Stomach (tissue), 9 donors: Measurements from ENCODE around the gene APOM. TPM values are rescaled to one million over a fixed set of nuclear protein-coding genes. Genes with fewer than 3 reads are reported as not detected.

Experiments used
- DNase-seq, 2 donors: peaks; one replicate each; pipeline versions ENCODE4 v3.0.0 to v3.0.0-alpha.2; 2013 to 2019
- H3K27ac ChIP-seq, 5 donors: fragments of 200-600 bp in 4 of 5; sonication (generic) in 4 of 5; one replicate each; pipeline ENCODE4 v1.5.1; 2013 to 2019; ENCODE audit warnings: mild to moderate bottlenecking in 1 of 5, moderate library complexity in 1 of 5
- H3K27me3 ChIP-seq, 3 donors: fragments of 200-600 bp; sonication (generic); one replicate each; pipeline ENCODE4 v1.5.1; 2017 to 2019; ENCODE audit warnings: mixed run types in 1 of 3
- H3K36me3 ChIP-seq, 4 donors: fragments of 200-600 bp; sonication (generic); 1 replicate in 3 of 4; 2 replicates in 1 of 4; pipeline ENCODE4 v1.5.1; 2016 to 2019
- H3K4me1 ChIP-seq, 4 donors: fragments of 200-600 bp; sonication (generic); one replicate each; pipeline ENCODE4 v1.5.1; 2016 to 2019
- H3K4me3 ChIP-seq, 4 donors: fragments of 200-600 bp; sonication (generic) in 3 of 4; one replicate each; pipeline ENCODE4 v1.5.1; 2016 to 2019; ENCODE audit warnings: mild to moderate bottlenecking in 1 of 4
- H3K9me3 ChIP-seq, 4 donors: fragments of 200-600 bp; sonication (generic); one replicate each; pipeline ENCODE4 v1.5.1; 2016 to 2019
- CTCF ChIP-seq, 7 experiments: fragments of 450-650 bp in 4 of 7; fragments of 200-600 bp in 3 of 7; sonication (generic) in 3 of 7; IDR thresholded peaks; one replicate each; pipeline ENCODE4 v1.5.1; 2016 to 2019; ENCODE audit warnings: antibody characterized with exemption in 7 of 7, control low read depth in 2 of 7, mild to moderate bottlenecking in 1 of 7
- EP300 ChIP-seq: sonication (generic); formaldehyde crosslinking; IDR thresholded peaks from one replicate; pipeline ENCODE4 v1.6.1; 2017; ENCODE audit warnings: antibody characterized with exemption
- POLR2A ChIP-seq, 4 donors: fragments of 450-650 bp; IDR thresholded peaks; one replicate each; pipeline ENCODE4 v1.6.1; 2016; ENCODE audit warnings: antibody characterized with exemption in 4 of 4, control low read depth in 2 of 4, mild to moderate bottlenecking in 1 of 4, moderate library complexity in 1 of 4
- POLR2AphosphoS5 ChIP-seq, 3 donors: sonication (generic); formaldehyde crosslinking; IDR thresholded peaks; one replicate each; pipeline ENCODE4 v1.6.1; 2016; ENCODE audit warnings: antibody characterized with exemption in 3 of 3
- WGBS, 5 donors: extraction: QIAGEN DNeasy Blood & Tissue Kit in 3 of 5; methylation state at CpG; one replicate each; pipeline versions ENCODE4 v1.1.5 to v1.1.7; 2013 to 2018; 5-methylcytosine and 5-hydroxymethylcytosine counted together
- intact Hi-C: fragments of 100-400 bp; cut with DNase I; formaldehyde crosslinking; loops from one replicate; pipeline ENCODE4 v1.15.1; 2023; ENCODE audit warnings: low total_unique reads
- polyA plus RNA-seq, 3 donors: library from polyadenylated mRNA; stranded (reverse); fragments of 200-250 nt; gene quantifications; one replicate each; pipeline ENCODE4 v1.2.3, GENCODE V29; 2013
- total RNA-seq, 5 donors: library from RNA; depleted of rRNA; stranded (reverse); fragments of >200 nt; gene quantifications; one replicate each; pipeline versions ENCODE4 v1.1.0 to v1.2.3, GENCODE V29; 2014 to 2016
- donor health status: healthy with polysubstance abuse.
- donor health status: Bipolar disorder and iron deficiency.
- donor health status: healthy.

APOM gene
- total and polyA plus RNA-seq, 8 donors: 1.3 to 14.2 (median 6.4) TPM; not detected in 3

GRCh38 chr6:31627690-31628287, 27.9 kb upstream of the APOM start:
- 94 to 98% (median 97%) methylated on average over 19 of the region's 19 CpGs for WGBS, 5 donors
- no peaks in the 10 kb centered on the region for H3K9me3 ChIP-seq
- no peak overlapping the region for H3K4me3 ChIP-seq
- intact Hi-C loops: no loop called here
- TF ChIP-seq POLR2AphosphoS5 (IDR thresholded peaks at IDR 0.05): no peak
- no peak for TF ChIP-seq EP300
- no peak for TF ChIP-seq POLR2A (IDR thresholded peaks at IDR 0.05)
- TF ChIP-seq CTCF (IDR thresholded peaks at IDR 0.05): no peak
- H3K27ac ChIP-seq: no peak overlapping the region
- no peaks in the 10 kb centered on the region for H3K27me3 ChIP-seq
- H3K4me1 ChIP-seq: peaks cover under 1 to 13% (median 3%) of the 10 kb centered on the region in 4 donors
- DNase-seq: no peak
- H3K36me3 ChIP-seq: peaks cover 95 to 100% (median 99%) of the 10 kb centered on the region in 4 donors

GRCh38 chr6:31629014-31629413, 26.7 kb upstream of the APOM start:
- Histone ChIP-seq H3K27ac (no peak overlapping the region), H3K4me1 (peaks cover 0 to 4% (median 0%) of the 10 kb centered on the region in 4 donors), H3K36me3 (peaks cover 99 to 100% (median 100%) of the 10 kb centered on the region in 4 donors), H3K27me3 (no peaks in the 10 kb centered on the region), H3K4me3 (no peak overlapping the region), H3K9me3 (no peaks in the 10 kb centered on the region)
- 80 to 92% (median 91%) methylated on average over 7 of the region's 7 CpGs for WGBS, 5 donors
- TF ChIP-seq EP300 (no peak), POLR2AphosphoS5 (IDR thresholded peaks at IDR 0.05) (no peak), CTCF (IDR thresholded peaks at IDR 0.05) (no peak), POLR2A (IDR thresholded peaks at IDR 0.05) (no peak)
- intact Hi-C loops: no loop called here
- no peak for DNase-seq

GRCh38 chr6:31630177-31630934, 25.3 kb upstream of the APOM start:
- intact Hi-C loops: no loop called here
- Histone ChIP-seq H3K4me3 (no peak overlapping the region), H3K36me3 (peaks cover 99 to 100% (median 100%) of the 10 kb centered on the region in 4 donors), H3K4me1 (no peaks in the 10 kb centered on the region), H3K9me3 (no peaks in the 10 kb centered on the region), H3K27me3 (no peaks in the 10 kb centered on the region), H3K27ac (no peak overlapping the region)
- no peak for DNase-seq
- WGBS, 5 donors: 89 to 93% (median 93%) methylated on average over 25 of the region's 25 CpGs
- TF ChIP-seq EP300 (no peak), POLR2A (IDR thresholded peaks at IDR 0.05) (no peak), CTCF (IDR thresholded peaks at IDR 0.05) (no peak), POLR2AphosphoS5 (IDR thresholded peaks at IDR 0.05) (no peak)

- no peak for TF ChIP-seq POLR2A (IDR thresholded peaks at IDR 0.05)
- no peak for TF ChIP-seq CTCF (IDR thresholded peaks at IDR 0.05)
- TF ChIP-seq EP300: no peak
- TF ChIP-seq POLR2AphosphoS5 (IDR thresholded peaks at IDR 0.05): no peak
- Histone ChIP-seq H3K4me3 (no peak overlapping the region), H3K27me3 (no peaks in the 10 kb centered on the region), H3K9me3 (no peaks in the 10 kb centered on the region), H3K27ac (no peak overlapping the region), H3K36me3 (peaks cover 99 to 100% (median 100%) of the 10 kb centered on the region in 4 donors), H3K4me1 (no peaks in the 10 kb centered on the region)
- 86 to 98% (median 87%) methylated on average over 7 to 16 of the region's 16 CpGs for WGBS, 5 donors
- DNase-seq: no peak
- intact Hi-C loops: no loop called here
These were observed 24.5 kb upstream of the APOM start for GRCh38 chr6:31631209-31631608.
